DMS114 treated with DMSO at 0.1 percent for 48 hours (cell line): ENCODE results near the gene PDE4D.
A peak's percentile ranks its signal among the peaks of the same experiment; 100 is the strongest.

Source experiments
- DNase-seq: peaks from one replicate; lab custom pipeline; 2025; ENCODE audit not compliant: unreplicated experiment; lab: John Stamatoyannopoulos, UW

The PDE4D gene

GRCh38 chr5:59529239-59529638, 364.3 kb downstream of the PDE4D start:
- no peak for DNase-seq

GRCh38 chr5:59528202-59528862, 365.2 kb downstream of the PDE4D start:
- no peak for DNase-seq

- DNase-seq, result no peak
Measured at GRCh38 chr5:59525957-59526356, 367.6 kb downstream of the PDE4D start.

- no peak for DNase-seq
Measured at GRCh38 chr5:59525311-59525710, 368.2 kb downstream of the PDE4D start.

- DNase-seq, result no peak
Measured at GRCh38 chr5:59522201-59522831, 371.2 kb downstream of the PDE4D start.

GRCh38 chr5:59521476-59521875, 372.1 kb downstream of the PDE4D start:
- DNase-seq, result no peak

GRCh38 chr5:59519338-59519737, 374.2 kb downstream of the PDE4D start:
- no peak for DNase-seq

GRCh38 chr5:59517926-59518585, 375.5 kb downstream of the PDE4D start:
- DNase-seq, result no peak

- DNase-seq, result no peak
Measured at GRCh38 chr5:59516161-59516560, 377.4 kb downstream of the PDE4D start.

GRCh38 chr5:59506285-59506877, 387.1 kb downstream of the PDE4D start:
- DNase-seq, result peak; percentile 19

- DNase-seq, result no peak
Measured at GRCh38 chr5:59504043-59504442, 389.5 kb downstream of the PDE4D start.

GRCh38 chr5:59503220-59503619, 390.3 kb downstream of the PDE4D start:
- DNase-seq, result no peak

- DNase-seq, result no peak
Measured at GRCh38 chr5:59501316-59501715, 392.2 kb downstream of the PDE4D start.

GRCh38 chr5:59500014-59500413, 393.5 kb downstream of the PDE4D start:
- no peak for DNase-seq

GRCh38 chr5:59497207-59497606, 396.3 kb downstream of the PDE4D start:
- DNase-seq, result no peak

- DNase-seq, result no peak
Measured at GRCh38 chr5:59496524-59497134, 396.9 kb downstream of the PDE4D start.

GRCh38 chr5:59491945-59492344, 401.6 kb downstream of the PDE4D start:
- no peak for DNase-seq

- no peak for DNase-seq
Measured at GRCh38 chr5:59489551-59489950, 404.0 kb downstream of the PDE4D start.

- no peak for DNase-seq
Measured at GRCh38 chr5:59487772-59488729, 405.5 kb downstream of the PDE4D start.

- no peak for DNase-seq
Measured at GRCh38 chr5:59487068-59487686, 406.3 kb downstream of the PDE4D start.
